ENCODE data around the gene CACNA1G. TPM values are rescaled to one million over a fixed set of nuclear protein-coding genes. Genes with fewer than 3 reads are reported as not detected.

Gene CACNA1G
- polyA plus RNA-seq, 4 donors: 0.03 to 1.7 TPM; not detected in 2

DNA sequence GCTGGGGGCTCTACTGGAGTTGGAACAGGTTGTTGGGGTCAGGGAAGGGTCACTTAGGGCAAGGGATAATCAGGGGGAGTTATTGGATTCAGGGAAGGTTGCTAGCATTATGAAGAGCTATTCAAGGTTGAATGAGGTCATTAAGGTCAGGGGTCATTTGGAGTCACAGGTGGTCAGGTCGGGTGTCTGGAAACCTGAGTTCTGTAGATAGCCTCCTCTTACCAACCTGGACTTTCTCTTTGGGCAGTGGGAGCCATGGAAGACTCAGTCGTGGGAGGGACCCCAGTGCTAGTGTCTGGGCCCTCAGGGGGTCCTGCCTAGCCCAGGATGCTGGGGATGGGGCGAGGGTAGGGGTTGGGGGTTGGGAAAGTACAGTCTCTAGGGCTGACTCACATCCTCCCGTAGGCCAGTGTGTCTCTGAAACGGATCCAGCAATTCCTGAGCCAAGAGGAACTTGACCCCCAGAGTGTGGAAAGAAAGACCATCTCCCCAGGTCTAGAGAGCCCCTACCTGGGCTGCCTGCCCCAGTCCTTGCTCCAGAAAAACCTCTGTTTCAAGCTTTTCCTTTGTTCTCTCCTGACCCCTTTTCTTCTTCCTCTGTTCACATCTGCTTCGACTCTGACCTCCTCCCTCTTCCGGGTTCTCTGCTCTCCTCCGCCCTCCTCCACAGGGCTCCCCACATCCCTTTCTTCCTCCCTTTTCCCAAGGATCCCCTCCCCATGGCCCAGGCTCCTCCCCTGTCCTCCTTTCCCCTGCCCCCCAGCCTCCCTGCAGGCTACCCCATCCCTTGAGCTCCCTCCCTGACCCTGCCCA, 107.7 kb downstream of the CACNA1G start:
- peaks cover 0 to 34% (median 5%) of the 10 kb centered on the region in 3 donors for H3K4me1 ChIP-seq (ENCODE audit: control insufficient read depth in 3 of 3, insufficient read depth in 2 of 3, low read depth in 1 of 3, low read length in 2 of 3)
- H3K36me3 ChIP-seq (ENCODE audit: control insufficient read depth in 3 of 3, insufficient read depth in 2 of 3, low read depth in 1 of 3, low read length in 3 of 3): peaks cover 0 to 58% (median 2%) of the 10 kb centered on the region in 3 donors
- H3K9me3 ChIP-seq (ENCODE audit: control insufficient read depth in 2 of 2, insufficient read depth in 1 of 2, low read depth in 1 of 2, low read length in 1 of 2): no peaks in the 10 kb centered on the region
- WGBS, 3 donors: 20 to 38% (median 34%) methylated on average over 8 of the region's 8 CpGs
- no peak overlapping the region for H3K27ac ChIP-seq (ENCODE audit: low read depth in 1 of 3, low read length in 2 of 3)
- no peak for FAIRE-seq
- no peak overlapping the region for H3K4me3 ChIP-seq (ENCODE audit: low read depth in 1 of 3, low read length in 3 of 3)
- DNase-seq: peak in 1 of 2 donors; percentile 58
- no peaks in the 10 kb centered on the region for H3K27me3 ChIP-seq (ENCODE audit: control insufficient read depth in 3 of 3, insufficient read depth in 3 of 3, low read length in 3 of 3)

DNA sequence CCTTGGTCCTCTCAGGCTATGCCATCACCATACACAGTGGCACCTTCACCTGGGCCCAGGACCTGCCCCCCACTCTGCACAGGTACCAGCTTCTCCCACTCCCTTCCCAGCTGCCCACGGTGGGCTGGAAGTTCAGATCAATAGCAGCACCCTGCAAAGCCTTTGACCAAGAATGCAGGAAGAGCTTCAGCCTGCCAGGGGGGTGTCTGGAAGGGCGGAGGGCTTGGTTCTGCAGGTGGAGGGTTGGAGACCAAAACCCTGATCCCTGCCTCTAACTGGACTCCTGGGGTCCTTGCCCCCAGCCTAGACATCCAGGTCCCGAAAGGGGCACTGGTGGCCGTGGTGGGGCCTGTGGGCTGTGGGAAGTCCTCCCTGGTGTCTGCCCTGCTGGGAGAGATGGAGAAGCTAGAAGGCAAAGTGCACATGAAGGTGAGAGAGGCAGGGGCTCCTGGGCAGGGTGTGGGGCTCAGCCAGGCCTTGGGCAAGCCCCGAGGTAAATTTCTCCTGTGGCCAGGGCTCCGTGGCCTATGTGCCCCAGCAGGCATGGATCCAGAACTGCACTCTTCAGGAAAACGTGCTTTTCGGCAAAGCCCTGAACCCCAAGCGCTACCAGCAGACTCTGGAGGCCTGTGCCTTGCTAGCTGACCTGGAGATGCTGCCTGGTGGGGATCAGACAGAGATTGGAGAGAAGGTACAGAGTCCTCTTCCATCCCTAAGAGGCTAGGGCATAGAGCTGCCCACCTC, 108.5 kb downstream of the CACNA1G start:
- H3K9me3 ChIP-seq (ENCODE audit: control insufficient read depth in 2 of 2, insufficient read depth in 1 of 2, low read depth in 1 of 2, low read length in 1 of 2): no peaks in the 10 kb centered on the region
- no peaks in the 10 kb centered on the region for H3K27me3 ChIP-seq (ENCODE audit: control insufficient read depth in 3 of 3, insufficient read depth in 3 of 3, low read length in 3 of 3)
- FAIRE-seq (no peak), DNase-seq (no peak)
- H3K27ac ChIP-seq (ENCODE audit: low read depth in 1 of 3, low read length in 2 of 3): no peak overlapping the region
- no peak overlapping the region for H3K4me3 ChIP-seq (ENCODE audit: low read depth in 1 of 3, low read length in 3 of 3)
- peaks cover 0 to 26% (median 3%) of the 10 kb centered on the region in 3 donors for H3K4me1 ChIP-seq (ENCODE audit: control insufficient read depth in 3 of 3, insufficient read depth in 2 of 3, low read depth in 1 of 3, low read length in 2 of 3)
- 74 to 85% (median 74%) methylated on average over 8 to 9 of the region's 9 CpGs for WGBS, 3 donors
- peaks cover 0 to 56% (median 2%) of the 10 kb centered on the region in 3 donors for H3K36me3 ChIP-seq (ENCODE audit: control insufficient read depth in 3 of 3, insufficient read depth in 2 of 3, low read depth in 1 of 3, low read length in 3 of 3)

DNA sequence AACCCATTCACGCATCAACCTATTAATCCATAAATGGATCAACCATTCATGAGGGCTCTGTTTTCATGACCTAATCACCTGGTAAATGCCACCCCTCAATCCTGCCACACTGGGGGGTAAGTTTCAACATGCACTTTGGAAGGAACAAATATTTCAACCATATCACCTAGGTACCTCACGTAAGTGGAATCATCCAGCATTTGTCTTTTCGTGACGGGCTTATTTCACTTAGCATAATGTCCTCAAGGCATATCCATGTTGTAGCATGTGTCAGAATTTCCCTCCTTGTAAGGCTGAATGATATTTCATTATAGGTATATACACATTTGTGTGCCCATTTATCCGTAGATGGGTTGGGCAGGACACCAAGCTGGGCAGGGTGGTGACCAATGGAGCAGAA, 111.6 kb downstream of the CACNA1G start:
- FAIRE-seq: no peak
- WGBS, 3 donors: 93 to 96% (median 95%) methylated on average over 5 of the region's 5 CpGs

DNA sequence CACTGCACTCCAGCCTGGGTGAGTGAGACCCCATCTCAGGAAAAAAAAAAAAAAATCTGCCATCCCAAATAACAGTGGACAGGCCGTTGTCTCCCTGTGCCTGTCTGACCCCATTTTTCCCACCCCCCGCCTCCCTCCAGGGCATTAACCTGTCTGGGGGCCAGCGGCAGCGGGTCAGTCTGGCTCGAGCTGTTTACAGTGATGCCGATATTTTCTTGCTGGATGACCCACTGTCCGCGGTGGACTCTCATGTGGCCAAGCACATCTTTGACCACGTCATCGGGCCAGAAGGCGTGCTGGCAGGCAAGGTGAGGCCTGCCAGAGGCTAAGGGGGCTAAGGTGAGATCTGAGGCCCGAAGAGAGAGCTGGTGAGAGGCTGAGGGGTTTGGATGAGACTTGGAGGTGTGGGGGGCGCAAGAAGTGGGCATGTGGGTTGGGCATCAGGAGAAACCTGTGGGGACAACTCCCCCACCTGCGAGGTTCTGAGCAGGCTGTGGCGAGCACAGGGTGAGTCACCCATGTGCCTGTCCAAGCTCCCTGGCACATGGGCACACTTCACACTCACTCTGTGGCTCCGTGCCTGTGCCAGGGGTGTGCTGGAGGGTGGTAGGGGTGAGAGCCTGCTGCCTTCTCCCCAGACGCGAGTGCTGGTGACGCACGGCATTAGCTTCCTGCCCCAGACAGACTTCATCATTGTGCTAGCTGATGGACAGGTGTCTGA, 112.5 kb downstream of the CACNA1G start:
- H3K36me3 ChIP-seq (ENCODE audit: control insufficient read depth in 3 of 3, insufficient read depth in 2 of 3, low read depth in 1 of 3, low read length in 3 of 3): peaks cover 0 to 65% (median 7%) of the 10 kb centered on the region in 3 donors
- H3K27ac ChIP-seq (ENCODE audit: low read depth in 1 of 3, low read length in 2 of 3): no peak overlapping the region
- no peaks in the 10 kb centered on the region for H3K27me3 ChIP-seq (ENCODE audit: control insufficient read depth in 3 of 3, insufficient read depth in 3 of 3, low read length in 3 of 3)
- 90 to 92% (median 91%) methylated on average over 20 of the region's 20 CpGs for WGBS, 3 donors
- peaks cover 0 to 16% (median 0%) of the 10 kb centered on the region in 3 donors for H3K4me1 ChIP-seq (ENCODE audit: control insufficient read depth in 3 of 3, insufficient read depth in 2 of 3, low read depth in 1 of 3, low read length in 2 of 3)
- no peak for FAIRE-seq
- H3K9me3 ChIP-seq (ENCODE audit: control insufficient read depth in 2 of 2, insufficient read depth in 1 of 2, low read depth in 1 of 2, low read length in 1 of 2): no peaks in the 10 kb centered on the region
- no peak overlapping the region for H3K4me3 ChIP-seq (ENCODE audit: low read depth in 1 of 3, low read length in 3 of 3)
- DNase-seq: no peak

More for the DNA sequence above, 111.6 kb downstream of the CACNA1G start:
- Histone ChIP-seq H3K27ac (ENCODE audit: low read depth in 1 of 3, low read length in 2 of 3) (no peak overlapping the region), H3K36me3 (ENCODE audit: control insufficient read depth in 3 of 3, insufficient read depth in 2 of 3, low read depth in 1 of 3, low read length in 3 of 3) (peaks cover 0 to 65% (median 2%) of the 10 kb centered on the region in 3 donors), H3K4me1 (ENCODE audit: control insufficient read depth in 3 of 3, insufficient read depth in 2 of 3, low read depth in 1 of 3, low read length in 2 of 3) (peaks cover 0 to 23% (median 3%) of the 10 kb centered on the region in 3 donors), H3K9me3 (ENCODE audit: control insufficient read depth in 2 of 2, insufficient read depth in 1 of 2, low read depth in 1 of 2, low read length in 1 of 2) (no peaks in the 10 kb centered on the region), H3K27me3 (ENCODE audit: control insufficient read depth in 3 of 3, insufficient read depth in 3 of 3, low read length in 3 of 3) (no peaks in the 10 kb centered on the region), H3K4me3 (ENCODE audit: low read depth in 1 of 3, low read length in 3 of 3) (no peak overlapping the region)
- no peak for DNase-seq

DNA sequence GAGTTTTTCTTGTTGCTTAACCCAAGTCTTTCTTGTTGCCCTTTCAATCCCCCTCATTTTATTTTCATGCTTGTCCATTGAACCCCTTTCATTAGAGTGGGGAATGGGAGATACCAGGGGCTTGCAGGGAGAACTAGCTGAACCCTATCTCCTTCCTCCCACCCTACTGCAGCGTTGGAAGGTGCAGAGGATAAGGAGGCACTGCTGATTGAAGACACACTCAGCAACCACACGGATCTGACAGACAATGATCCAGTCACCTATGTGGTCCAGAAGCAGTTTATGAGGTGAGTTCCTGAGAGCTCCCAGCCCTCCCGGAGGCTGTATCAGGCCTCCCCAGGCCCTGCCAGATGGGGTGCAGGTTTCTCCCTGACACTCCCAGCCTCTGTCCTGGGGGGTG, 114.7 kb downstream of the CACNA1G start:
- no peak overlapping the region for H3K4me3 ChIP-seq (ENCODE audit: low read depth in 1 of 3, low read length in 3 of 3)
- H3K27ac ChIP-seq (ENCODE audit: low read depth in 1 of 3, low read length in 2 of 3): peak overlapping the region; percentile 21 to 45 (median 28)
- H3K27me3 ChIP-seq (ENCODE audit: control insufficient read depth in 3 of 3, insufficient read depth in 3 of 3, low read length in 3 of 3): no peaks in the 10 kb centered on the region
- WGBS, 3 donors: 53 to 63% (median 60%) methylated on average over 3 of the region's 3 CpGs
- peaks cover 0 to 68% (median 9%) of the 10 kb centered on the region in 3 donors for H3K36me3 ChIP-seq (ENCODE audit: control insufficient read depth in 3 of 3, insufficient read depth in 2 of 3, low read depth in 1 of 3, low read length in 3 of 3)
- peaks cover 0 to 12% (median 0%) of the 10 kb centered on the region in 3 donors for H3K4me1 ChIP-seq (ENCODE audit: control insufficient read depth in 3 of 3, insufficient read depth in 2 of 3, low read depth in 1 of 3, low read length in 2 of 3)
- FAIRE-seq (no peak), DNase-seq (no peak)
- no peaks in the 10 kb centered on the region for H3K9me3 ChIP-seq (ENCODE audit: control insufficient read depth in 2 of 2, insufficient read depth in 1 of 2, low read depth in 1 of 2, low read length in 1 of 2)

DNA sequence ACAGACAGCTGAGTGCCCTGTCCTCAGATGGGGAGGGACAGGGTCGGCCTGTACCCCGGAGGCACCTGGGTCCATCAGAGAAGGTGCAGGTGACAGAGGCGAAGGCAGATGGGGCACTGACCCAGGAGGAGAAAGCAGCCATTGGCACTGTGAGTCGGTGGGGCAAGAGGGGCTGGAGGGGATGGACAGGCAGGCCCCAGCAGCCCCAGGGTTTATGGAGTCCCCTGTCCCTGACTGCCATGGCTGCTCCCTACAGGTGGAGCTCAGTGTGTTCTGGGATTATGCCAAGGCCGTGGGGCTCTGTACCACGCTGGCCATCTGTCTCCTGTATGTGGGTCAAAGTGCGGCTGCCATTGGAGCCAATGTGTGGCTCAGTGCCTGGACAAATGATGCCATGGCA, 115.1 kb downstream of the CACNA1G start:
- Histone ChIP-seq H3K9me3 (ENCODE audit: control insufficient read depth in 2 of 2, insufficient read depth in 1 of 2, low read depth in 1 of 2, low read length in 1 of 2) (no peaks in the 10 kb centered on the region), H3K4me1 (ENCODE audit: control insufficient read depth in 3 of 3, insufficient read depth in 2 of 3, low read depth in 1 of 3, low read length in 2 of 3) (peaks cover 0 to 10% (median 0%) of the 10 kb centered on the region in 3 donors), H3K27me3 (ENCODE audit: control insufficient read depth in 3 of 3, insufficient read depth in 3 of 3, low read length in 3 of 3) (no peaks in the 10 kb centered on the region), H3K4me3 (ENCODE audit: low read depth in 1 of 3, low read length in 3 of 3) (no peak overlapping the region), H3K36me3 (ENCODE audit: control insufficient read depth in 3 of 3, insufficient read depth in 2 of 3, low read depth in 1 of 3, low read length in 3 of 3) (peaks cover 0 to 72% (median 9%) of the 10 kb centered on the region in 3 donors), H3K27ac (ENCODE audit: low read depth in 1 of 3, low read length in 2 of 3) (peak overlapping the region; percentile 21 to 45 (median 28))
- peak in 1 of 2 donors; percentile 87 for DNase-seq
- no peak for FAIRE-seq
- WGBS, 3 donors: 45 to 80% (median 55%) methylated on average over 6 to 7 of the region's 7 CpGs

DNA sequence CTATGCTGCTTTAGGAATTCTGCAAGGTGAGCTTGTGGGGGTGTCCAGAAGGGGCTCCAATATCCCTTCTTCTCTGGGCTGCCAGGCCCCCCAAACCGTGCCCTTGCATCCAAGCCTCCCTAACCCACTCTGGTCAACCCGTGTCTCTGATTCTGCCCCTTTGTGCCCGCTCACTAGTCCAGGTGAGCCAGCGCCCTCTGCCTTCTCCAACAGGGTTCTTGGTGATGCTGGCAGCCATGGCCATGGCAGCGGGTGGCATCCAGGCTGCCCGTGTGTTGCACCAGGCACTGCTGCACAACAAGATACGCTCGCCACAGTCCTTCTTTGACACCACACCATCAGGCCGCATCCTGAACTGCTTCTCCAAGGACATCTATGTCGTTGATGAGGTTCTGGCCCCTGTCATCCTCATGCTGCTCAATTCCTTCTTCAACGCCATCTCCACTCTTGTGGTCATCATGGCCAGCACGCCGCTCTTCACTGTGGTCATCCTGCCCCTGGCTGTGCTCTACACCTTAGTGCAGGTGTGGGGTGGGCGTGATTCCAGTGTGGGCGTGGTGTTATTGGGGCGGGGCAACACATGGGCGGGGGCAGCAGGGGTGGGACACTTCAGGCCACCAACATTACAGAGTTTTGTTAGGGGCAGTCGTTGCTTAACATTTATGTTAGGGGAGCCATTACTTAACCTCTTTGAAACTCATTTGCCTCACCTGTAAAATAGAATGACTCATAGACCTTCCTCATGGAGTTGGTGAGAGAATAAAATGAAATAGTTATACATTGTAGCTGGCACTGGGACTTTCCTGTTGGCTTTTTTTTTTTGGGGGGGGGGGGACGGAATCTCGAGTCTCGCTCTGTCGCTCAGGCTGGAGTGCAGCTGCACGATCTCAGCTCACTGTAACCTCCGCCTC, 115.8 kb downstream of the CACNA1G start:
- Histone ChIP-seq H3K4me1 (ENCODE audit: control insufficient read depth in 3 of 3, insufficient read depth in 2 of 3, low read depth in 1 of 3, low read length in 2 of 3) (peaks cover 0 to 10% (median 0%) of the 10 kb centered on the region in 3 donors), H3K27me3 (ENCODE audit: control insufficient read depth in 3 of 3, insufficient read depth in 3 of 3, low read length in 3 of 3) (no peaks in the 10 kb centered on the region), H3K9me3 (ENCODE audit: control insufficient read depth in 2 of 2, insufficient read depth in 1 of 2, low read depth in 1 of 2, low read length in 1 of 2) (no peaks in the 10 kb centered on the region), H3K36me3 (ENCODE audit: control insufficient read depth in 3 of 3, insufficient read depth in 2 of 3, low read depth in 1 of 3, low read length in 3 of 3) (peaks cover 0 to 71% (median 9%) of the 10 kb centered on the region in 3 donors), H3K4me3 (ENCODE audit: low read depth in 1 of 3, low read length in 3 of 3) (no peak overlapping the region), H3K27ac (ENCODE audit: low read depth in 1 of 3, low read length in 2 of 3) (no peak overlapping the region)
- DNase-seq: no peak
- FAIRE-seq: no peak
- 78 to 87% (median 81%) methylated on average over 24 of the region's 24 CpGs for WGBS, 3 donors

All from small intestine (tissue), 7 donors.